PFSK-1 (cell line): Measurements from ENCODE around the gene DNAH2.

Experiments used
- FOXP2 ChIP-seq: optimal IDR thresholded peaks from 2 replicates; pipeline ENCODE3; 2011; ENCODE audit warnings: borderline replicate concordance, control low read depth, inconsistent platforms; ENCODE audit not compliant: insufficient read depth; ENCODE audit errors: extremely low read length, extremely low read depth
- POLR2AphosphoS5 ChIP-seq: IDR thresholded peaks from 2 replicates; pipeline ENCODE4 v1.6.1; 2012; ENCODE audit warnings: low read depth, mild to moderate bottlenecking, control low read depth, low read length, moderate library complexity
- SIN3A ChIP-seq: IDR thresholded peaks from 2 replicates; pipeline ENCODE4 v1.6.1; 2012; ENCODE audit warnings: mild to moderate bottlenecking, low read length, moderate library complexity, borderline replicate concordance; ENCODE audit not compliant: insufficient read depth
- TAF1 ChIP-seq: IDR thresholded peaks from 2 replicates; pipeline ENCODE4 v1.6.1; 2012; ENCODE audit warnings: low read length, control low read depth, borderline replicate concordance; ENCODE audit not compliant: insufficient read depth
- TF ChIP-seq, protein P1 (sequence below), 2 experiments: IDR thresholded peaks; 2 replicates each; pipeline versions ENCODE4 v1.6.1 to v1.8.0; 2011 to 2012; ENCODE audit warnings: low read depth in 2 of 2, low read length in 2 of 2, control low read depth in 1 of 2, inconsistent platforms in 1 of 2, mild to moderate bottlenecking in 1 of 2, moderate library complexity in 1 of 2; ENCODE audit not compliant: insufficient read depth in 1 of 2

The DNAH2 gene

DNA sequence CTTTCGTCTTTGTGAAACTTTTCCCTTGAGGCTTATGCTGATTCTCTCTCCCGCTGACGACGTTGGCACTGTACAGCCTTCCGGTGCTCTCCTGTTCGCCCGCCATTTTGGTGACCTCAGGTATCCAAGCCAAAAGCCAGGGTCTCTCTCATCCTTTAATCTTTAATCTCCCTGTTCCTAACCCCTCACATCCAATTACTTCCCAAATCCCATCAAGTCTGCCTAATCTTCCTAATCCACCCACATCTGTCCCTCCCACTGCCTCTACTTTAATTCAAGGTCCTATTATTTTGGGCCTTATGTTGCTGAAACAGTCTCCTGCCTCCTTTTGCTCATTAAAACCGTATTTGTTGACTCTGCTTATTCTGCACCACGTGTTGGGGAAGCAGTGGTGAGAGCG, 22.0 kb upstream of the DNAH2 start:
- TF ChIP-seq POLR2AphosphoS5 = no peak
- no peak for TF ChIP-seq SIN3A
- TF ChIP-seq, protein P1, sequence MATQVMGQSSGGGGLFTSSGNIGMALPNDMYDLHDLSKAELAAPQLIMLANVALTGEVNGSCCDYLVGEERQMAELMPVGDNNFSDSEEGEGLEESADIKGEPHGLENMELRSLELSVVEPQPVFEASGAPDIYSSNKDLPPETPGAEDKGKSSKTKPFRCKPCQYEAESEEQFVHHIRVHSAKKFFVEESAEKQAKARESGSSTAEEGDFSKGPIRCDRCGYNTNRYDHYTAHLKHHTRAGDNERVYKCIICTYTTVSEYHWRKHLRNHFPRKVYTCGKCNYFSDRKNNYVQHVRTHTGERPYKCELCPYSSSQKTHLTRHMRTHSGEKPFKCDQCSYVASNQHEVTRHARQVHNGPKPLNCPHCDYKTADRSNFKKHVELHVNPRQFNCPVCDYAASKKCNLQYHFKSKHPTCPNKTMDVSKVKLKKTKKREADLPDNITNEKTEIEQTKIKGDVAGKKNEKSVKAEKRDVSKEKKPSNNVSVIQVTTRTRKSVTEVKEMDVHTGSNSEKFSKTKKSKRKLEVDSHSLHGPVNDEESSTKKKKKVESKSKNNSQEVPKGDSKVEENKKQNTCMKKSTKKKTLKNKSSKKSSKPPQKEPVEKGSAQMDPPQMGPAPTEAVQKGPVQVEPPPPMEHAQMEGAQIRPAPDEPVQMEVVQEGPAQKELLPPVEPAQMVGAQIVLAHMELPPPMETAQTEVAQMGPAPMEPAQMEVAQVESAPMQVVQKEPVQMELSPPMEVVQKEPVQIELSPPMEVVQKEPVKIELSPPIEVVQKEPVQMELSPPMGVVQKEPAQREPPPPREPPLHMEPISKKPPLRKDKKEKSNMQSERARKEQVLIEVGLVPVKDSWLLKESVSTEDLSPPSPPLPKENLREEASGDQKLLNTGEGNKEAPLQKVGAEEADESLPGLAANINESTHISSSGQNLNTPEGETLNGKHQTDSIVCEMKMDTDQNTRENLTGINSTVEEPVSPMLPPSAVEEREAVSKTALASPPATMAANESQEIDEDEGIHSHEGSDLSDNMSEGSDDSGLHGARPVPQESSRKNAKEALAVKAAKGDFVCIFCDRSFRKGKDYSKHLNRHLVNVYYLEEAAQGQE (IDR thresholded peaks at IDR 0.05; ENCODE audit: insufficient read depth in 1 of 2, low read depth in 2 of 2, low read length in 2 of 2) = no peak
- no peak for TF ChIP-seq TAF1
- no peak for TF ChIP-seq FOXP2

DNA sequence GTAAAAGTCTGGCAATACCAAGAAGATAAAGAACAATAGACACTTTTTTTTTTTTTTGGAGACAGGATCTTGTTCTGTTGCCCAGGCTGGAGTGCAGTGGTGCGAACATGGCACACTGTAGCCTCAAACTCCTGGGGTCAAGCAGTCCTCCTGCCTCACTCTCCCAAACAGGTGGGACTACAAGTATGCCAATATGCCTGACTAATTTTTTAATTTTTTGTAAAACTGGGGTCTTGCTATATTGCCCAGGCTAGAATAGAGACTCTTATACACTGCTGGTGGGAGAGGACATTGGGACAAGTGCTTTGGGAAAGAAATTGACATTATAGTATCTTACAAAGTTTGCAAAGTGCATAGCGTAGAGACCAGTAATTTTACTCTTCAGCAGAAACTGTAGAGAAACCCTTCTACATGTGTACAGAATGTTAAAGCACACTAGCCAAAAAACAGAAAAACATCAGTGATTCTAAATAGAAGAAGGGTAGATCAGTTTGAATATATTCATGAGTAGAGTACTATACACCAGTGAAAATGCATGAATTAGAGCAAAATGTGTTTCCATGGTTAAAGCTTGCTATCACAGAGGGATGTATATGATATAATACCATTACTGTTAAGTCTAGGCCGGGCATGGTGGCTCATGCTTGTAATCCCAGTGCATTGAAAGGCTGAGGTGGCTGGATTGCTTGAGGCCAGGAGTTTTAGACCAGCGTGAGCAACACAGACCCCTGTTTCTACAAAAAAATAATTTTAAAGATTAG, 19.5 kb upstream of the DNAH2 start:
- TF ChIP-seq TAF1 = no peak
- TF ChIP-seq, protein P1 (IDR thresholded peaks at IDR 0.05; ENCODE audit: insufficient read depth in 1 of 2, low read depth in 2 of 2, low read length in 2 of 2) = no peak
- no peak for TF ChIP-seq POLR2AphosphoS5
- TF ChIP-seq SIN3A = no peak
- no peak for TF ChIP-seq FOXP2

DNA sequence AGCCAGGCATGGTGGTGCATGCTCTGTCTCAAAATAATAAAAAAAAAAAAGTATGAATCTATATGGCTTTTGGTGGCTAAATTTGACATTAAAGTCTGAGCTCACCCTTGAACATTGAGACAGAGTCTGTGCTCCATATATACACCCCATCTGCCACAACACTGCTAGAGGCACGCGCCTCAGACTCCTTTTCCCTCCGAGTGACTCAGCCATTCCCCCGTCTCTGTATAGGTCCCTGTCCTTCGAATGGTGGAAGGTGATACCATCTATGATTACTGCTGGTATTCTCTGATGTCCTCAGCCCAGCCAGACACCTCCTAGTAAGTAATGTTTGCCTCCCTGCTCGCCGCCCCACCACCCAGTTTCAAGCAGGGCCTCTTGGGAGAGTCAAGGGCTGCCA, 17.0 kb upstream of the DNAH2 start:
- TF ChIP-seq POLR2AphosphoS5 (no peak), TAF1 (no peak), SIN3A (no peak), FOXP2 (no peak)
- TF ChIP-seq, protein P1 (IDR thresholded peaks at IDR 0.05; ENCODE audit: insufficient read depth in 1 of 2, low read depth in 2 of 2, low read length in 2 of 2) = no peak

DNA sequence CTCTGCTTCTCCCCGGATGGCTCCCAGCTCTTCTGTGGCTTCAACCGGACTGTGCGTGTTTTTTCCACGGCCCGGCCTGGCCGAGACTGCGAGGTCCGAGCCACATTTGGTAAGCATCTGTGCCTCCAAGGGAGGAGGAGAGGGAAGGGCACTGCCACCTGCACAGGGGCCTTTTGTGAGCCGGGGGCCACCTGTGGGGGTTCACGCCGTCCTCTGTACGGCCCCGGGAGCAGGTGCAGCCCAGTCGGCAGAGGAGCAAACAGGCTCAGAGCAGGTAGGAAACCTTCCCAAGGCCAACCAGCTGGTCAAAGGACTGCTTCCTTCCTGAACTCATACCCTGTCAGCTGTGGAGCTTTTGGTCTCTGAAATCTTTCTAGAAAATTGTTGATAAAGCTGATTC, 15.9 kb upstream of the DNAH2 start:
- TF ChIP-seq POLR2AphosphoS5 (no peak), FOXP2 (no peak), TAF1 (no peak), SIN3A (no peak)
- TF ChIP-seq, protein P1 (IDR thresholded peaks at IDR 0.05; ENCODE audit: insufficient read depth in 1 of 2, low read depth in 2 of 2, low read length in 2 of 2) = no peak

DNA sequence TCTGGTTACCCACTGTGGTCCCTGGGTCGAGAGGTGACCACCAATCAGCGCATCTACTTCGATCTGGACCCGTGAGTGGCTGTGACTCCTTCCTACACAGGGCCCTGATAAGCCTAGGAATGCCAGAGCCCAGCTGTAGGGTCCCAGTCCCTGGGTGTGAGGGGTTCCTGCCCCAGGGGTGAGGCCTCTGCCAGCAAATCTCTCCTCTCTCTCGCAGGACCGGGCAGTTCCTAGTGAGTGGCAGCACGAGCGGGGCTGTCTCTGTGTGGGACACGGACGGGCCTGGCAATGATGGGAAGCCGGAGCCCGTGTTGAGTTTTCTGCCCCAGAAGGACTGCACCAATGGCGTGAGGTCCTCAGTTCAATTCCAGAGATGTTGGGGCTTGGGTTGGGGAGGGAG, 14.8 kb upstream of the DNAH2 start:
- TF ChIP-seq FOXP2 (no peak), TAF1 (no peak), SIN3A (no peak), POLR2AphosphoS5 (no peak)
- TF ChIP-seq, protein P1 (IDR thresholded peaks at IDR 0.05; ENCODE audit: insufficient read depth in 1 of 2, low read depth in 2 of 2, low read length in 2 of 2) = no peak
